ENCODE data around the gene BLMH. TPM values are rescaled to one million over a fixed set of nuclear protein-coding genes. Genes with fewer than 3 reads are reported as not detected.

BLMH gene
- total and polyA plus RNA-seq, 4 donors, result 4.2 to 17.5 (median 12.9) TPM

- Histone ChIP-seq H3K9me3 (ENCODE audit: control insufficient read depth in 4 of 4, low read length in 3 of 4) (no peaks in the 10 kb centered on the region), H3K27me3 (ENCODE audit: control insufficient read depth in 4 of 4, insufficient read depth in 4 of 4, low read length in 3 of 4) (no peaks in the 10 kb centered on the region), H3K27ac (ENCODE audit: low read depth in 1 of 2, low read length in 2 of 2) (no peak within 1 kb of the TSS), H3K4me1 (ENCODE audit: control insufficient read depth in 4 of 4, insufficient read depth in 4 of 4, low read length in 3 of 4) (peaks cover 11 to 17% (median 16%) of the 10 kb centered on the region in 4 donors), H3K9ac (ENCODE audit: low read depth in 1 of 2, low read length in 2 of 2) (no peak within 1 kb of the TSS), H3K36me3 (ENCODE audit: control insufficient read depth in 4 of 4, insufficient read depth in 3 of 4, low read depth in 1 of 4, low read length in 3 of 4) (no peaks in the 10 kb centered on the region), H3K4me3 (ENCODE audit: low read depth in 1 of 3, low read length in 3 of 3) (peak within 1 kb of the TSS in 2 of 3 donors; percentile 46 to 49)
- TF ChIP-seq REST (IDR thresholded peaks at IDR 0.05) (no peak), EGR1 (IDR thresholded peaks at IDR 0.05; ENCODE audit: low read depth in 2 of 2) (no peak), GABPA (IDR thresholded peaks at IDR 0.05 in 1 of 2, conservative IDR thresholded peaks at IDR 0.05 in 1 of 2) (no peak), YY1 (IDR thresholded peaks at IDR 0.05) (no peak), NR2F2 (IDR thresholded peaks at IDR 0.05) (no peak)
- 7% methylated on average over 82 of the region's 82 CpGs for WGBS
- DNase-seq (ENCODE audit: low spot score), result no peak
These were observed 56.1 kb downstream of the BLMH start, which contains the start of gene SLC6A4 for GRCh38 chr17:30235386-30236296. TSS of gene SLC6A4 (minus strand) at chr17:30235697. CDS start at chr17:30221958, 13,739 bp downstream.

- WGBS, result 35% methylated on average over 12 of the region's 12 CpGs
- peak overlapping the region in 1 of 3 donors; percentile 49 for H3K4me3 ChIP-seq (ENCODE audit: low read depth in 1 of 3, low read length in 3 of 3)
- no peak overlapping the region for H3K27ac ChIP-seq (ENCODE audit: low read depth in 1 of 2, low read length in 2 of 2)
- no peaks in the 10 kb centered on the region for H3K27me3 ChIP-seq (ENCODE audit: control insufficient read depth in 4 of 4, insufficient read depth in 4 of 4, low read length in 3 of 4)
- no peak overlapping the region for H3K9ac ChIP-seq (ENCODE audit: low read depth in 1 of 2, low read length in 2 of 2)
- TF ChIP-seq ATF3 (IDR thresholded peaks at IDR 0.05) (no peak), MAX (IDR thresholded peaks at IDR 0.05) (no peak), SP1 (IDR thresholded peaks at IDR 0.05) (no peak), FOXA1 (IDR thresholded peaks at IDR 0.05) (no peak), HNF4A (conservative IDR thresholded peaks at IDR 0.05) (no peak), NR2F2 (IDR thresholded peaks at IDR 0.05) (no peak), FOXA2 (IDR thresholded peaks at IDR 0.05) (no peak), TAF1 (conservative IDR thresholded peaks at IDR 0.05) (no peak), RAD21 (IDR thresholded peaks at IDR 0.05) (no peak), REST (IDR thresholded peaks at IDR 0.05) (no peak)
- H3K36me3 ChIP-seq (ENCODE audit: control insufficient read depth in 4 of 4, insufficient read depth in 3 of 4, low read depth in 1 of 4, low read length in 3 of 4), result no peaks in the 10 kb centered on the region
- no peaks in the 10 kb centered on the region for H3K9me3 ChIP-seq (ENCODE audit: control insufficient read depth in 4 of 4, low read length in 3 of 4)
- no peak for DNase-seq (ENCODE audit: low spot score)
- H3K4me1 ChIP-seq (ENCODE audit: control insufficient read depth in 4 of 4, insufficient read depth in 4 of 4, low read length in 3 of 4), result peaks cover 11 to 17% (median 16%) of the 10 kb centered on the region in 4 donors
These were observed 56.8 kb downstream of the BLMH start for GRCh38 chr17:30234964-30235363.
